HEK293 (cell line): ENCODE data around the gene MRNIP.
A peak's percentile ranks its signal among the peaks of the same experiment; 100 is the strongest.

Source experiments
- EGR2 ChIP-seq: fragments of 450-650 bp; formaldehyde crosslinking; IDR thresholded peaks from 2 replicates; pipeline ENCODE4 v1.5.1; 2016; ENCODE audit warnings: low read depth, missing biosample characterization, missing genetic modification characterization
- GFI1B ChIP-seq: fragments of 450-650 bp; formaldehyde crosslinking; IDR thresholded peaks from 2 replicates; pipeline ENCODE4 v1.5.1; 2016; ENCODE audit warnings: missing biosample characterization, missing genetic modification characterization
- HIC1 ChIP-seq: fragments of 450-650 bp; formaldehyde crosslinking; IDR thresholded peaks from 2 replicates; pipeline ENCODE4 v1.5.1; 2016; ENCODE audit warnings: missing biosample characterization, missing genetic modification characterization
- HOXC10 ChIP-seq: sonication (generic); formaldehyde crosslinking; IDR thresholded peaks from 2 replicates; pipeline ENCODE4 v1.8.1; 2023; ENCODE audit warnings: mild to moderate bottlenecking, missing genetic modification reagents
- IKZF3 ChIP-seq: fragments of 450-650 bp; IDR thresholded peaks from 2 replicates; pipeline ENCODE4 v1.5.0; 2018; ENCODE audit warnings: missing biosample characterization, mild to moderate bottlenecking, missing genetic modification characterization, moderate library complexity
- KLF16 ChIP-seq: fragments of 450-650 bp; formaldehyde crosslinking; IDR thresholded peaks from 2 replicates; pipeline ENCODE4 v1.5.1; 2017; ENCODE audit warnings: missing biosample characterization, missing genetic modification characterization
- KLF17 ChIP-seq: fragments of 450-650 bp; formaldehyde crosslinking; IDR thresholded peaks from 2 replicates; pipeline ENCODE4 v1.5.1; 2016; ENCODE audit warnings: missing biosample characterization, missing genetic modification characterization
- KLF7 ChIP-seq: fragments of 450-650 bp; formaldehyde crosslinking; IDR thresholded peaks from 2 replicates; pipeline ENCODE4 v1.5.1; 2016; ENCODE audit warnings: missing biosample characterization, missing genetic modification characterization, borderline replicate concordance
- PBX3 ChIP-seq: sonication (generic); formaldehyde crosslinking; IDR thresholded peaks from 2 replicates; pipeline ENCODE4 v1.8.1; 2022; ENCODE audit warnings: mild to moderate bottlenecking, moderate library complexity, missing genetic modification reagents
- PRDM6 ChIP-seq: fragments of 450-650 bp; formaldehyde crosslinking; IDR thresholded peaks from 2 replicates; pipeline ENCODE4 v1.5.1; 2017; ENCODE audit warnings: missing biosample characterization, missing genetic modification characterization
- RBAK ChIP-seq: fragments of 450-650 bp; formaldehyde crosslinking; IDR thresholded peaks from 2 replicates; pipeline ENCODE4 v1.5.1; 2016; ENCODE audit warnings: missing biosample characterization, missing genetic modification characterization
- SP7 ChIP-seq: fragments of 450-650 bp; formaldehyde crosslinking; IDR thresholded peaks from 2 replicates; pipeline ENCODE4 v1.5.1; 2016; ENCODE audit warnings: missing biosample characterization, missing genetic modification characterization
- TCF7L2 ChIP-seq: IDR thresholded peaks from 2 replicates; pipeline ENCODE4 v1.6.1; 2011; ENCODE audit warnings: low read depth, mild to moderate bottlenecking, inconsistent platforms, low read length, moderate library complexity, borderline replicate concordance
- ZBTB49 ChIP-seq: fragments of 450-650 bp; formaldehyde crosslinking; IDR thresholded peaks from 2 replicates; pipeline ENCODE4 v1.5.1; 2016; ENCODE audit warnings: missing biosample characterization, missing genetic modification characterization, low read depth
- ZEB2 ChIP-seq: fragments of 450-650 bp; formaldehyde crosslinking; IDR thresholded peaks from 2 replicates; pipeline ENCODE4 v1.5.1; 2016; ENCODE audit warnings: missing biosample characterization, missing genetic modification characterization
- ZFP69B ChIP-seq: fragments of 450-650 bp; formaldehyde crosslinking; IDR thresholded peaks from 2 replicates; pipeline ENCODE4 v1.5.1; 2016; ENCODE audit warnings: missing biosample characterization, missing genetic modification characterization
- ZNF169 ChIP-seq: fragments of 450-650 bp; formaldehyde crosslinking; IDR thresholded peaks from 2 replicates; pipeline ENCODE4 v1.5.1; 2016; ENCODE audit warnings: missing biosample characterization, missing genetic modification characterization
- ZNF239 ChIP-seq: fragments of 450-650 bp; formaldehyde crosslinking; IDR thresholded peaks from 2 replicates; pipeline ENCODE4 v1.5.1; 2016; ENCODE audit warnings: missing biosample characterization, missing genetic modification characterization
- ZNF335 ChIP-seq: fragments of 450-650 bp; formaldehyde crosslinking; conservative IDR thresholded peaks from 2 replicates; pipeline ENCODE4 v1.5.1; 2016; ENCODE audit warnings: missing biosample characterization, missing genetic modification characterization
- ZNF37A ChIP-seq: fragments of 450-650 bp; IDR thresholded peaks from 2 replicates; pipeline ENCODE4 v1.5.1; 2018; ENCODE audit warnings: missing biosample characterization, missing genetic modification characterization
- ZNF398 ChIP-seq: fragments of 450-650 bp; formaldehyde crosslinking; IDR thresholded peaks from 2 replicates; pipeline ENCODE4 v1.5.1; 2017; ENCODE audit warnings: missing biosample characterization, missing genetic modification characterization
- ZNF416 ChIP-seq: fragments of 450-650 bp; formaldehyde crosslinking; IDR thresholded peaks from 2 replicates; pipeline ENCODE4 v1.5.1; 2016; ENCODE audit warnings: missing biosample characterization, missing genetic modification characterization
- ZNF501 ChIP-seq: fragments of 450-650 bp; formaldehyde crosslinking; IDR thresholded peaks from 2 replicates; pipeline ENCODE4 v1.5.1; 2016; ENCODE audit warnings: missing biosample characterization, missing genetic modification characterization
- ZNF571 ChIP-seq: fragments of 450-650 bp; formaldehyde crosslinking; IDR thresholded peaks from 2 replicates; pipeline ENCODE4 v1.5.0; 2017; ENCODE audit warnings: missing biosample characterization, missing genetic modification characterization
- ZNF692 ChIP-seq: fragments of 450-650 bp; formaldehyde crosslinking; IDR thresholded peaks from 2 replicates; pipeline ENCODE4 v1.5.1; 2016; ENCODE audit warnings: missing biosample characterization, missing genetic modification characterization
- ZNF777 ChIP-seq: fragments of 450-650 bp; formaldehyde crosslinking; IDR thresholded peaks from 2 replicates; pipeline ENCODE4 v1.5.1; 2017; ENCODE audit warnings: missing biosample characterization, missing genetic modification characterization, borderline replicate concordance
- ZNF785 ChIP-seq: fragments of 450-650 bp; formaldehyde crosslinking; IDR thresholded peaks from 2 replicates; pipeline ENCODE4 v1.5.1; 2016; ENCODE audit warnings: missing biosample characterization, missing genetic modification characterization
- ZNF791 ChIP-seq: fragments of 450-650 bp; formaldehyde crosslinking; IDR thresholded peaks from 2 replicates; pipeline ENCODE4 v1.5.1; 2016; ENCODE audit warnings: missing biosample characterization, missing genetic modification characterization

The MRNIP gene

GRCh38 chr5:179803651-179804554 is 54.7 kb downstream of the MRNIP start (continued):
- TF ChIP-seq HOXC10 (CRISPR knock-in tag) (no peak), ZNF416 (no peak), ZNF785 (tag by site-specific recombination) (no peak), ZNF37A (tag by site-specific recombination) (no peak), ZBTB49 (no peak), IKZF3 (tag by site-specific recombination) (no peak), ZFP69B (tag by site-specific recombination) (peak; percentile 95), EGR2 (peak; percentile 94), ZNF335 (tag by site-specific recombination) (peak; percentile 83), ZNF239 (tag by site-specific recombination) (no peak), SP7 (tag by site-specific recombination) (0 out of 2 replicates have a peak, but pooled peaks have one; percentile 12), ZNF398 (peak; percentile 54), KLF17 (tag by site-specific recombination) (peak; percentile 63; the same call in 1 of the 2 replicates), ZNF777 (tag by site-specific recombination) (no peak), ZNF692 (tag by site-specific recombination) (peak; percentile 98), HIC1 (peak; percentile 38; the same call in 1 of the 2 replicates), PRDM6 (no peak), ZNF791 (no peak), RBAK (no peak), PBX3 (CRISPR knock-in tag) (no peak), KLF7 (no peak), ZNF501 (tag by site-specific recombination) (no peak), GFI1B (tag by site-specific recombination) (no peak), ZEB2 (tag by site-specific recombination) (0 out of 2 replicates have a peak, but pooled peaks have one; percentile 23), KLF16 (tag by site-specific recombination) (no peak), ZNF169 (no peak), ZNF571 (tag by site-specific recombination) (no peak), TCF7L2 (no peak)
